ENCODE measurements around the gene PHGDH.

DNA sequence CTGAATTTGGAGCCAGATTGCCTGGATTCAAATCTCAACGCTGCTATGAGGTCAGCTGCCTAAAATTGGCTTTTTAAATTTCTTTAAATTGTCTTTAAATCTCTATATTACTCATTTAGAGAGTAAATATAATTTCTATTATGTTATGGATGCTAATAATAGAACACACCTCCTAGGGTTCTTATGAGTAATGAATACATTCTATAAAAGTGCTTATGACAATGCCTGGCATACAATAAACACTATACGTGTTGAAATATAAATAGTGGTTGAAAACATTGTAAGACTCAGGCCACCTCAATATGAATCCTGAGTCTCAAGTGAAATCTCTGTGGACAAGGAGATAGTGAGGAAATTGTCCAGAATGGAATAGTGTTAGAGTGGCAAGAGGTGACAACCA lies 31.0 kb upstream of the PHGDH start:
- TF ChIP-seq POLR2AphosphoS5 (IDR thresholded peaks at IDR 0.05; ENCODE audit: low read depth, low read length) (no peak), TAF1 (IDR thresholded peaks at IDR 0.05; ENCODE audit: borderline replicate concordance, low read depth, low read length) (no peak), POLR2A (IDR thresholded peaks at IDR 0.05; ENCODE audit: low read depth, low read length) (no peak)

Data from GM12892 (cell line).